Activated CD4-positive, alpha-beta T cell treated with anti-CD3 and anti-CD28 coated beads for 4 hours (primary cell): ENCODE data around the gene TTLL6.
"Not testable (repeated sequence)": the region's sequence is repeated elsewhere in the genome, so short reads cannot be mapped to it uniquely, and the experiment has no call there.

Source experiments
- DNase-seq, 2 donors: peaks; one replicate each; pipeline ENCODE4 v3.0.0-alpha.2; 2020

The TTLL6 gene

GRCh38 chr17:48722201-48722907, 94.7 kb downstream of the TTLL6 start, which contains the start of gene PRAC1:
Gene PRAC1, minus strand, starts transcription at chr17:48722518. Its CDS starts 126 bp downstream, at chr17:48722392.
- no peak for DNase-seq

DNA sequence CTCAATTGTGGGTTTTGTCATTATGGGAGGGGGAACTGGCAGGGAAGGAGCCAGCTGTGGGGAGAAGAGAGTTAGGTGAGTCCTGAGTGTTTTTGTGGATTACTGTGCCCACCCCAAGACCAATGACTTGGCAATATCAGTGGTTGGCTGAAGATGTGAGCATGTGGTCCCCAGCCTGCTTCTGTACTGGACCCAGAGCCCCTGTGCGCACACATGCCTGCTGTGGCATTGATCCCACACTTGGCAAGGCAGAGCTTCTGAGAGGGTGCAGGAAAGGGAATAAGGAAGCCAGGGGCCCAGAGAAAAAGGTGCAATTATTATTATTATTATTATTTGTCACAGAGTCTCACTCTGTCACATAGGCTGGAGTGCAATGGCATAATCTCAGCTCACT, 96.0 kb downstream of the TTLL6 start:
- DNase-seq, result no peak

DNA sequence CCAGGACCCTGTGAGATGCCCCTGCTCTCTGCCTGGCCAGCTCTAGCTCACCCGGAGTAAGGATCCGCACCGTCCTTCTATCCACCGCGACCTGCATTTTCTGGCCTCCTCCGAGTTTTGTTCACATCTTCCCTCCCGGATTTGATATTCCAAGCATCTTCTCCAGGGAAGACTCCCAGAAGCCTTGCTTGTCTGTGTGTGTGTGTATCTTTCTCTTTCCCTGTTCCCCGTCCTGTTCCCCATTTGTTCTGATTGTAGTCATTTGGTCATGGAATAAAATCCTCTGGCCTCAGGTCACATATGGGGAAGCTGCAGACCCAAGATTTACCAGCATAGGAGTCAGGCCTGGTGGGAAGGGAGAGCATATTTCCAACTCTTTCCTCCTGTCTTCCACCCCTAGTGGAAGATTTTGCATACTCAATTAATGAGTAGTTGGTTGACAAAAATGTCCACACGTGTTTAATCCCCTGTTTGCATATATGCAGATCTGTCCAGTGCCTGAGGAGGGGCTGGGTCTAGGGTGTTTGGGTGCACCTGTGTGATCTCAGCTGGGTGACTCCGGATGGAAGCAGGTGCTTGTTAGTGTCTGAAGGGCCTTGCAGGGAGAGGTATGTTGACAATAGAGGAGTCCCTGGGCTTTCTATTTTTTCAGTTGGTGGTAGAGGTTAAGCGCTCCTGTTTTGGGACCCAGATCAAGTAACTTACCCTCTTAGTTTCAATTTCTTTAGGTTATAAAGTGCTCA, 96.6 kb downstream of the TTLL6 start:
- DNase-seq, result no peak

DNA sequence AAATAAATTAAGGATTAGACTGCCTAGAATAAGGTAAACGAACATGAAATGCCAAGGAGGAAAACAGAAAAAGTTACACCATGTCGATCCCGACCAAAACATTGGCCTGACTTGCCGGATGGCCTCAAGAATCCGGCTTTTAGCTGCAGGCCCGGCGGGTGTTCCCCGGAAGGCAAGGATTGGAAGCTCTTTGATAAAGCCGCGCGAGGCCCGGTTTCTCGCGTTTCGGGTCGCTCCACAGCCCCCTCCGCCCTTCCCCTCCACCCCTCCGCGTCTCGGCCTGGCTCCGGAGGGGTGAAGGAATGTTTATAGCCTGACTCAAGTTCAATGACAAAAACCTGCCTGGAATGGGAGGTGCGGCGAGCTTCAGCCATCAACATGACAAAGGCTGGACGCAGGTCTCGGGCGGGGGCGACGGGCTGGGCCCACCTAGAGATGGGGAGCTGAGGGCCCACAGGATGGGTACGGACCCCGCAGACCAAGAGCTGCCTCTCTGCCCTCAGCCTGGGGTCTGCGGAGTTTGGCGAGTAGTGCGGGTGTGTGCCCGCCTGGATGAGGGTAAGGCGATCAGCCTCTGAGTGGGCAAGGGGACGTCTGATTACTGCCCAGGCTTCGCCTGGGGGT, 97.3 kb downstream of the TTLL6 start:
- no peak for DNase-seq

GRCh38 chr17:48718761-48719641, 98.0 kb downstream of the TTLL6 start:
- DNase-seq, result no peak

DNA sequence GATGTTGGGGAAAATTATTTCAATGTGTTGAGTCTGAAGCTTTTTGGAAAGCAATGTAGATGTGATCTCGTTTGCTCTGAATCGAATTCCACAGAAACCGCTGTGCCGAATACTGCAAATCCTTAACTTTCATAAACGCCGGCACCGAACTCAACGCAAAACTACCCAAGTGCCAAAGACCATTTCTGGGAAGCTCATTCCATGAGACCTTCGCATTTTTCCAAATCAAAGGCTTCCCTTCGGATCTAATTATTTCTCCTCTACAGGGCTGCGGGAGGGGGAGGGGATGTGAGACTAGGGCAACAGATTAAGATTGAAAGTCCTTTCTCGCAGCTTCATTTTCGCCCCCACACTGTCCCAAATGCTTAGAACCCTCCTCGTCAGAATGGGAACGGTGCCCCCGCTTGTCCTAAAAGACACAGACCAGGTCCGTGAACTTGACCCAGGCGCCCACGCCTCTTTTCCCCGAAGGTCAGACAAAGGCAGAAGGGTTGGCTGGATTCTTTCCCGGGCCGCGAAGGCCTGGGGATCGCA, 98.7 kb downstream of the TTLL6 start:
- no peak for DNase-seq

GRCh38 chr17:48717367-48718226, 99.4 kb downstream of the TTLL6 start:
- no peak for DNase-seq

- DNase-seq, result not testable (repeated sequence)
Measured at GRCh38 chr17:48716549-48716948, 100.5 kb downstream of the TTLL6 start.

- DNase-seq, result no peak
Measured at GRCh38 chr17:48715496-48716399, 101.3 kb downstream of the TTLL6 start.
